HG03558 (cell line): Measurements from ENCODE around the gene DNM2.
"Not testable (repeated sequence)": the region's sequence is repeated elsewhere in the genome, so short reads cannot be mapped to it uniquely, and the experiment has no call there.

Source experiments
- ATAC-seq: cut with Tn5 transposase; IDR thresholded peaks from one replicate; pipeline ENCODE4 v1.9.1; 2021; ENCODE audit warnings: moderate number of reproducible peaks; ENCODE audit not compliant: unreplicated experiment; ENCODE audit errors: extremely low read depth

Gene DNM2

DNA sequence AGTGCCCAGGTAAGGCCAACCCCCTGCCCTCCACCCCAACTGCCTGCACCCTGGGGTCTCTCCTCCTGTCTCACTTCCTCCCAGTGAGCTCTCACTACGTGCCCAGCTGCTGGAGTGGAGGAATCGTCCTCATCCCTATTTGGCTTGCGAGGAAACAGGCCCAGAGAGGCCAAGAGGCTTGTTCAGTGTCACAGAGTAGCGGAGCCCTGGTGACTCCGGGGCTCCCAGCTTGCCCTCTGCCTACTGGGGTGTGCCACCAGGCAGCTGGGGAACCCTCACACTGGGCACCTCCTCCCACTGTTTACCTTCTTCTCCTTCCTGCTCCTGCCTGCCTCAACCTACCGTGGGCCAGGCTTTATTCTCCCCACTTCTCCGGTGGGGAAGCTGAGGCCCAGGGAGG is 112.5 kb downstream of the DNM2 start:
- no peak for ATAC-seq

DNA sequence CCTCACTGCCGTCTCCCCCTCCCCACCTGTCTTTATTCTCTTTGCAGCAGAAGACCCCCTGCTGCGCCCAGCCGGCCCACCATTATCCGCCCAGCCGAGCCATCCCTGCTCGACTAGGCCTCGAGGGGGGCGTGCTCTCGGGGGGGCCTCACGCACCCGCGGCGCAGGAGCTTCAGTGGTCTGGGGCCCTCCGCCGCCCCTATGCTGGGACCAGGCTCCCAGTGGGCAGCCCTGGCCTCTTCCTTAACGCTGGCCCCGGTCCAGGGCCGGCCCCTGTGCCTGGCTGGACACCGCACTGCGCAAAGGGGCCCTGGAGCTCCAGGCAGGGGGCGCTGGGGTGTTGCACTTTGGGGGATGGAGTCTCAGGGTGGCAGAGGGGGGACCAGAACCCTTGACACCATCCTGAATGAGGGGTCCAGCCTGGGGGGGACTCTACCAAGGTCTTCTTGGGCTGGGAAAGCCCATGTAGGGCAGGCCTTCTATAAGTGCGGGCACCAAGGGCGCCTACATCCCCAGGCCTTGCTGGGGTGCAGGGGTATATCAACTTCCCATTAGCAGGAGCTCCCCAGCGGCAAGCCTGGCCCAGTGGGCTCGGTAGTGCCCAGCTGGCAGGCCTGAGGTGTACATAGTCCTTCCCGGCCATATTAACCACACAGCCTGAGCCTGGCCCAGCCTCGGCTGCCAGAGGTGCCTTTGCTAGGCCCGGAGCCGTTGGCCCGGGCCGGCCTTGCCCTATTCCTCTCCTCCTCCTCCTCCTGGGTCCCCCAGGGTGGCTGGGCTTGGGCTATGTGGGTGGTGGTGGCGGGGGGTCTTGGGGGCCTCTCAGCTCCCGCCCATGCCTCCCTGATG is 113.3 kb downstream of the DNM2 start:
- no peak for ATAC-seq

DNA sequence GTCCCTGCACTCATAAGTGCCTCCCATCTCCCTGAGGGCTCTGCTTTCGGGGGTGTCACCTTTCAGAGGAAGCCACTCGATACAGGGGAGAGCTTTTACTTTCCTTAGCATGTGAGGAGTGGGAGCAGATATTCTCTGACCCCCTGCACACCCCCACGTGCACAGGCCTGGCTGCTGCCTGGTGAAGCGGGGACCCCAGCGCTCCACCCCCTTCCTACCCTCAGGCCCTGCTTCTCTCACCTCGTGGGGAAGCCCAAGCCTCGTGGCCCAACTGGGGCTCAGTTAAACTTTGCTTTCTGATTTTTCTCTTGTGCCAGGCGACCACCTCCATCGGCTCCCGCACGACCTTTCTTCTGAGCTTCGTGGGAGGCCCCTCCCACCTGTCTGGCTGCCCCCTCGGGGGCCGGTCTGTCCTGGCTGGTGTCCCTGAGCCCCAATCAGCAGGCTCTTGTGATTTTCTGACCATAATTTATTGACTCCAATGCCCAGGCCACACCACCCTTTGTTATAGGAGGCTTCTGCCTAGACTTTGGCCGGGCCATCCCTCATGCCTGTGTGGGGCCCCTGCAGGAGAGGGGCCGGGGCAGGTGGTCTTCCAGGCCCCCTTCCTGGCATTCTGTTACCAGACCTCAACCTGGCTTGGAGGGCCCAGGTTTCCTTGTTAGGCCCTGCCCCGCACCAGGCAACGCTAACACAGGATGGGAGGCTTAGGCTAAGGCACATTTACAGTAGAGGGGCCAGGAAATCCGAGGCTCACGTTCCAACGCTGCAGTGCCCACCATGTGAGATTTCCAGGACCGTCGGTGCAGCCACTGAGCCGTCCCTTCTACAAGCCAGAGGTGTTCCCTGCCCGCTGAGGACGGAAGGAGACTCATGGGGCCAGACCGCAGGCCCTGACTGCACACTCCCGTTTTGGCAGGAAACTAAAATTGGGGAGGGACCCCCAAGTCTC is 114.4 kb downstream of the DNM2 start:
- no peak for ATAC-seq

DNA sequence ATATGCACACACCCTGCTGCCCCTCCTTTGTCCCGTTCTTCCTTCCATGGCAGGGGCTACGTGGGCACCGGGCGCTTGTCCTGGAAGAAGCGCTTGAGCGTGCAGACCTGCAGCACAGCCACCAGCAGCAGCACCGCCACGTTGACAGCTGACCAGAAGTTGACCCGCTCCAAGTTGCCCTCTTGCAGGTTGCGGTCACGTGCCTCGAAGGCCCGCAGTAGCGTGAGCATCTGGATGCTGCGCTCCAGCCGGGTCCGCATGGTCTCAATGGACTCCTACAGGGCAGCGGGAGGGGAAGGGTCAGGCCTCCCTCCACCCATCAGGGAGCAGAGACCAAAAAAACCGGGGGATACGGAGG is 115.0 kb downstream of the DNM2 start:
- ATAC-seq = no peak

DNA sequence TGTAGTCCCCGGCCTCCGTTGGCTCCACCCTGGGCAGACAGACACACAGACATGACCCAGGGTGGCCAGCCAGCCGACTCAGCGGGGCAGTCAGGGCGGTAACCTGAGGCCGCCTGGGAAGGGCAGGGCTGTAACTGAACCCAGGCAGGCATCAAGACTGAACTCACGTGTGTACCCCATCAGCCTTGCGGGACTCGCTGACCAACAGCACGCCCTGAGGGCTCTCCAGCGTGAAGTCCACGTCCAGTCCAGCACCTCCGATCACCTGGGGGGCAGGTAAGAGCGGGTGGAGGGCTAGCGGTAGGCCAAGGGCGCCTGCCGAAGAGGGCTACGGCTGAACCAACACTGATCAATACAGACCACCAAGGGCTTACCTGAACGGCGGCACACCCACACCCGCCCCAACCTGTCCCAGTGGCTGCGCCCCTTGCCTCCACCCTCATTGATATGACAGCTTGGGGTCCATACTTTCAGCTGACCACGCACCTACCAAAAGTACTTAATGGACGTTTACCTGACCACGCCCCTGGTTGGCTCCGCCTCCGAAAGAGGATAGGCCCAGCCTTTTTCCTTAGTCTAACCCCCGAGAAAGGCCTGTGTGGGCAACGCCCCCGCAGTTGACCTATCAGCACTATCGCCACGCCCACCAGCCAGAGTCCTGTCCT is 117.3 kb downstream of the DNM2 start:
- no peak for ATAC-seq

DNA sequence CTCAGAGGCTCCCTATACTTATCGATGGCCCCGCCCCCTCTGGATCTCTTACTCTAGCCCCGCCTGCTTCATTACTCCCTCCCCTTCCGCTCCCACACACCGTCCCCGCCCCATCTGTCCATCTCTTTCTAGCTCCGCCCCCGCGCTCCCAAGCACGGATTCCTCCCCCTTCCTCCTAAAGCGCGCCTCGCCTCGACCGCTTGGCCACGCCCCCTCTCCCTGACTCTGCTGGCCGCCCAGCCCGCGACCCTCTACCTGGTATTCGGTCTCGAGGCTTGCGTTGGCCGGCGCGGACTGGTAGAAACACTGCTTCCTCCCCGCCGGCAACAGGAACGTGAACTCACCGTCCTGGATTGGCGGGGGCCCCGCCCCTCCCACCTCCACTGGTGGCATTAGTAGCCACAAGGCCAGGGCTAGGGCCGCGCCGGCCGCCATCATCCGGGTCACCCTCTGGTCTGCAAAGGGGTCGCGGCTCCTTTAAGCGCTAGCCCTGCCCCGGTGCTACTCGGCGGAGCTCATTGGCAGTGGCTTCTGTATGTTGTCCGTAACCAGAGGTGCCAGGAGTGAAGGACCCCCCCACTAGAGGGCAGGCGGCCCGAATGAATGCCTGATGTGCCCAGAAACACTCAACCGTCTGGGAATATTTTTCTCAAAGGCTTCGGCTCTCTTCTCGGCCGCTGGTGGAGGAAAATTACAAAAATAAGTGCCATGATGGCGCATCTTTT is 118.0 kb downstream of the DNM2 start, which contains the start of gene TMED1:
TMED1 (minus strand) TSS at position 459 of the 725 bp plus-strand sequence; CDS start at position 438, 21 bp downstream.
- no peak for ATAC-seq

DNA sequence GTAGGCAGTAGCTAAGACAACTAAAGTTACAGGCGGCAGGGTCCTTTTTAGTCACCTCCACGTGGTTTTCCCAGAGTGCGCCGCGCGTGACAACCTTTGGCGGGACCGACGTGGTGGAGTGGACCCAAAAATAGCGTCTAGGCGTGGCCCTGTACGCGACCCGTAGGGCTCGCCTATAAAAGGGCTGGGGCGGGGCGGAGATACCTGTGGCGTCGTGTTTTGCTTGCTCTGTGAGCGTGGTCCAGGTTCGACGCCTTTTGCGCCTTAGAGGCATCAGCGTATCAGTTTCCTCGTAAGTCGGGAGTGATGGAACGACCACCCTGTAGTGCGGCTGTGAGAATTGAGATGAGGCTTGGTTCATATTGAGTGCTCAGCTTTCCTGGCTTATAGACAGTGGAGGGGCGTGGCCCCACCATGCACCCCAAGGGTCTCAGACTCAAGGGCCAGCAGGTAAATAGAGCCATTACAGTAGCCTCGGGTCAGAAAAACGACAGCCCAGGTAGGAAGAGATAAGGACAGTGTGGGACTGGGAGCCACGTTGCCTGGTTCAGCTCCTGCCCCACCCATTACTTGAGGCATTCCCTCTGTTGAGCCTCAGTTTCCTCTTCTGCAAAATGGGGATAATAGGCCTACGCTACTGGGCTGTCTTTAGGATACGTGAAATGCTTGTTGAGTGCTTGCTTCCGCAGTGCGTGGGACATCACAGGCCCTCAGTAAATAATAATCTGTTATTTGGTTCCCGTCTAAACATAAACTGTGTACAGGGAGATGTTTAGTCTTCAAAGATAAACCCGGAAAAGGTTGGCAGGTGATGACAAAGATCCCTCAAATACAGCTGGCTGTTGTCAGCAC is 118.8 kb downstream of the DNM2 start:
- ATAC-seq = no peak

DNA sequence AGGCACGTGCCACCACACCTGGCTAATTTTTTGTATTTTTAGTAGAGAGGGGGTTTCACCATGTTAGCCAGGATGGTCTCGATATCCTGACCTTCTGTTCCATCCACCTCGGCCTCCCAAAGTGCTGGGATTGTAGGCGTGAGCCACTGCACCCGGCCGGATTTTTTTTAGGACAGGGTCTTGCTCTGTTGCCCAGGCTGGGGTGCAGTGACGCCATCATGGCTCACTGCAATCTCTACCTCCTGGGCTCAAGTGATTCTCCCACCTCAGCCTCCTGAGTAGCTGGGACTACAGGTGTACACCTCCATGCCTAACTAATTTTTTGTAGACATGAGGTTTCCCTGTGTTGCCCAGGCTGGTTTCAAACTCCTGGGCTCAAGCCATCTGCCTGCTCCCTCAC is 119.8 kb downstream of the DNM2 start:
- not testable (repeated sequence) for ATAC-seq

DNA sequence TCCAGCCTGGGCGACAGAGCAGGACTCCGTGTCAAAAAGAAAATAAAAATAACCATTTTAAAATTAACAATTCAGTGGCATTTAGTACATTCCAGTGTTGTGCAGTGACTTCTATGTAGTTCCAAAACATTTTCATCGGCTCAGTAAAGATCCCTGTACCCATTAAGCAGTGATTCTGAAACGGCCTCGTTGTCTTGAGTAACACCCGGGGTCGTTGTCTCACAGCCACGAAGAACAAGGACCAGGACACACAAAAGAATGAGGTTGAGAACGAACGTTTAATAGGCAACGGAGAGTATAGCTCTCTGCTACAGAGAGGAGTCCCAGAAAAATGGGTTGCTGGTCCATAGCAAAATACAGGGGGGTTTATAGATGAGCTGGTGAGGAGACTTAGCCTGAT is 120.5 kb downstream of the DNM2 start:
- ATAC-seq = no peak

DNA sequence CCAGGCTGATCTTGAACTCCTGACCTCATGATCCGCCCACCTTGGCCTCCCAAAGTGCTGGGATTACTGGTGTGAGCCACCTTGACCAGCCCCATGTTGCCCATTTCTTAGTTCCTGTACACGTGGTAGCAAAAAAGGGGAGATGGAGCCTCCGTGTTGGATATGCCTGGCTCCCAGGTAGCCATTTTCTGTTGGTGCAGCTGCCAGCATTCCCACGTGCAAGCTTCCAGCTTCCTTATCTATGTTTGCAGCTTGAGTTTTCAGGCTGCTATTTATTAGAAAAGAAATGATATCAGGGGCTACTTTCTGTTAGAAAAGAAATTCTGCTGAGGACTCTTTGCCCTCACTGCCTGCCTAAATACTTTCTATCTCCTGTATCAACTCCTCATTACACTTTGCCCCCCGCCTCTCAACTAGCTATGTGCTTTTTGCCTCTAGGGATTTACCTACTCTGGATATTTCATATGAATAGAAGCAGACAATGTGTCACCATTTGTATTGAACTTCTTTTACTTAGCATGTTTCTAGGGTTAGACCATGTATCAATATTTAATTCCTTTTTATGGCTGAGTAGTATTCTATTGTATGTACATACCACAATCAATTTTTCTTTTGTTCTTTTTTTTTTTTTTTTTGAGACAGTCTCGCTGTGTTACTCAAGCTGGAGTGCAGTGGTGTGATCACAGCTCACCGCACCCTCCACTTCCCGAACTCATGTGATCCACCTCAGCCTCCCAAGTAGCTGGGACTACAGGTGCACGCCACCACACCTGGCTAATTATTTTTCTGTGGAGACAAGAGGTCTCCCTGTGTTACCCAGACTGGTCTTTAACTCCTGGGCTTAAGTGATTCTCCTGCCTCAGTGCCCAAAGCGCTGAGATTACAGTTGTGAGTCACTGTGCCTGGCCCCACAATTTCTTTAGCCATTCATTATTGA is 121.5 kb downstream of the DNM2 start:
- ATAC-seq = no peak

DNA sequence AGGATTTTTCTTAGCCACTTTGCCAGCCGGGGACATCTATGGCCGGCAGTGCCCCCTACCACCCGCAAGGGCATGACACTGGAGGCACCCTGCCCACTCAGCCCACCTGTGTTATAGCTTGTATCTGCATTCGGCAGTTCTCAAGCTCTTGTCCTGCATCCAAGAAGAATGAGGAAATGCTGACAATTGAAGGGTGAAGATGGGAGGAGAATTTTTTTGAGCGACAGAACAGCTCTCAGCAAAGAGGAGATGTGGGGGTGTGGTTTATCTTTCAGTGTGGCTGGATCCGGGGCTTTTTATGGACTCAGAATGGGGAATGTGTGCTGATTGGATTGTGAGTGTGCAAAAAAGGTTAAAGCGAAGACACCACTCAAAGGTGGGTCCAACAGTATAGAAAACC is 124.9 kb downstream of the DNM2 start:
- ATAC-seq = no peak

DNA sequence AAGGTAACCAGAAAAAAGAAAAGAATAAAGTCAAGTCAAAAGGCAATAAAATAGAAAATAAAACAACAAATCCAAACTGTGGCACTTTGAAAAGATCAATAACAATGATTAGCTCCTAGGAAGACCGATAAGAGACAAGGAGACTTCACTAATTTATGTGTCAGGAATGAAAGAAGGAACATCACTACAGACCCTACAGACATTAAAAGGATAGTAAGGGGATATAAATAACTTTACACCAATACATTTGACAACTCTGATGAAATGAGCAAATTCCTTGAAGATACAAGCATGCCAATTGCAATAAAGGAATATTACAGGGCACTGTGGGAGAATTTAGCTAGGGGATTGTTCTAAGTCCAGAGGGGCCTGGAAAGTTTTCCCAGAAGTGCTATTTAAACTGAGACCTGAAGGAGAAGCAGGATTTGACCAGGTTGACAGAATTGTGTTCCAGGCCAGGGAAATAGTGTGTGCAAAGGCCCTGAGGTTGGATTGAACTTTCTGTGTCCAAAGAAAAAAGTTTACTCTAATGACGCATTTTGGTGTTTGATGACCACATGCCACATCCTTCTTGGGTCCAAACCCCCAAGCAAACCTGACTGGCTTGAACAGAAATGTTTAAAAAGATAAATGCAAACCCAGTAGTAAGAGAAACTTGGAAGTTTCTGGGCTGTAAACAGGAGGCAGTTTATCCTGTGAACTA is 128.8 kb downstream of the DNM2 start:
- ATAC-seq = no peak

DNA sequence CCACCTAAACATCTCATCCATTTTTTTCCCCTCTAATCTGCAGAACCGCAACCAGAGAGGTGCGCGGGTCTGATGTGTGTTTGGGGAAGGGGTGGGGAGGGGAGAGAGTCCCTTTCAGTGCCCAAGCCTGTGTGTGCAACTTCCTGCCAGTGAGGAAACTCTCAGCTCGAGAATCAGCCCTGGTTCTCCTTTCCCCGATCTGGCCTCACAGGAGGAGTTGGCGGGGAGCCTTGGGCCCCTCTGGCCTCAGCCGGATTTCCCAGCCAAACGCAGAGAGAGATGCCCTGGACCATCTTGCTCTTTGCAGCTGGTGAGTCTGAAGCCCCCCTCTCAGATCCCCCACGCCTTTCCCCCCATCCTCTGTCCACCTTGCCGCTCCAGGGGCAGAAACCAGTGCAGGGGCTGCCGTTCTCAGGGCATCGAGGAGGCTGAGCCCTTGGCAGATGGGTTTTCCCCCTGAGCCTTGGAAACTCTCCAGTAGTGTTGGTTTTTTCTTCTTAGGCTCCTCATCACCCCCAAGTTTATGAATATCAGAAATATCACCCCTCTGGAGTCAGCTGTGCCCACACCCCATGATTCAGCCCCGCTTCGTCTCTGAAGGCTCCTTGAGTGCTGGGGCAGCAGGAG is 130.5 kb downstream of the DNM2 start, which contains the start of gene C19orf38:
C19orf38 (plus strand) TSS at position 186 of the 627 bp plus-strand sequence; CDS start at position 280, 94 bp downstream.
- ATAC-seq = no peak

DNA sequence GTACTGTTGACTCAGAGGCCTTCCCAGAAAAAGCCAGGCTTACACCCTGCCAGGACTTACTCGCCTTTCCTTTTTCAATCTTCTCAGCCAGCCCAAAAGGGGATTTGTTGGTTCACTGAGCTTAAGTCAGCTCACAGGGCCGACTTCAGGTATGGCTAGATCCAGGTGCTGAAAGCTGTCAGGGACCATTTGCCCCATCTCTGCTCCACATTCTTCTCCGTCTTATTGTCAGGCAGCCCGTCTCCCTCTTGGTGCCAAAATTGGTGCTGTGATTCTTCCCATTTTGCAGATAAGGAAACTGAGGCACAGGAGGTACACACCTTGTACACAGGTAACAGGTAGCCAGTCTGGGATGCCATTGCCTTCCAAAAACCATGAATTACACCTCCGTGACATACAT is 132.8 kb downstream of the DNM2 start:
- no peak for ATAC-seq

DNA sequence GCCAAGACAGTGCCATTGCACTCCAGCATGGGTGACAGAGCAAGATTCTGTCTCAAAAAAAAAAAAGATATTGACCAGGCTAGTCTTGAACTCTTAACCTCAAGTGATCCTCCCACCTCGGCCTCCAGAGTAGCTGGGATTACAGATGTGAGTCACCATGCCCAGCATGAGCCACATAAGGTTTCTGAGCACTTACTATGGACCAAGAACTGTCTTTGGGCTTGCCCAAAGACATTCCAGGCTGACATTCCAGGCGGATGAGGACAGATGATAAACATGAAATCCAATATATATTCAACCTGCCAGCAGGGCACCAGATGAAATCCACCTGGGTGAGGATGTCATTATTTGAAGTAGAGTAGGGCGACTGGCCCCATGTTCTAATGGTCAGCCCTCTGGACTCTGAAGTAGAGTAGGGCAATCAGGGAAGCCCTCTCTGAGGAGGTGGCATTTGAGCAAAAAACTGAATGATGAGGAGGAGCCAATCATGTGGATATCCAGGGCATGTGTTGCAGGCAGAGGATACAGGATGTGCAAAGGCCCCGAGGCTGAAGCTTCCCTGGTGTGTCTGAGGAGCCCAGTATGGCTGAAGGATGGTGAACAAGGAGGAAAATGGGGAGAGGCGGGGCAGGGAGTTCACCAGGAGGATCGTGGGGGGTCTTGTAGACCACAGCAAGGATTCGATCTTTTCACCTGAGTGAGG is 134.4 kb downstream of the DNM2 start:
- ATAC-seq = no peak

DNA sequence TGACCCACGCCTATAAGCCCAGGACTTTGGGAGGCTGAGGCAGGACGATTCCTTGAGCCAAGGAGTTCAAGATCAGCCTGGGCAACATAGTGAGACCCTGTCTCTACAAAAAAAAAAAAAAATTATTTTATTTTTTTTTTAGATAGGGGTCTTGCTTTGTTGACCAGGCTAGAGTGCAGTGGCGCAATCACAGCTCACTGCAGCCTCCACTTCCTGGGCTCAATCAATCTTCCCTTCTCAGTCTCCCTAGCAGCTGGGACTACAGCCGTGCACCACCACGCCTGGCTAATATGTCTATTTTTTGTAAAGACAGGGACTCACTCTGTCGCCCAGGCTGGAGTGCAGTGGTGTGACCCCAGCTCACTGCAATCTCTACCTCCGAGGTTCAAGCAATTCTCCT is 135.1 kb downstream of the DNM2 start:
- ATAC-seq = no peak
